Fibroblast of upper back skin (primary cell): Measurements from ENCODE around the gene MTAP.
A peak's percentile ranks its signal among the peaks of the same experiment; 100 is the strongest.

ENCODE experiments used
- DNase-seq: peaks from one replicate; pipeline ENCODE4 v3.0.0-alpha.2; 2013

The MTAP gene

GRCh38 chr9:21806644-21807043, 4.2 kb downstream of the MTAP start:
- no peak for DNase-seq

- peak; percentile 76 for DNase-seq
Measured at GRCh38 chr9:21810388-21810787, 8.0 kb downstream of the MTAP start.

- no peak for DNase-seq
Measured at GRCh38 chr9:21810881-21811280, 8.4 kb downstream of the MTAP start.

- DNase-seq = no peak
Measured at GRCh38 chr9:21811914-21812313, 9.5 kb downstream of the MTAP start.

GRCh38 chr9:21812415-21812814, 10.0 kb downstream of the MTAP start:
- peak; percentile 21 for DNase-seq

GRCh38 chr9:21812946-21813568, 10.6 kb downstream of the MTAP start:
- DNase-seq = peak; percentile 69

GRCh38 chr9:21813575-21814473, 11.4 kb downstream of the MTAP start:
- DNase-seq = peak; percentile 80

GRCh38 chr9:21815643-21816042, 13.2 kb downstream of the MTAP start:
- no peak for DNase-seq

GRCh38 chr9:21817176-21817575, 14.7 kb downstream of the MTAP start:
- DNase-seq = peak; percentile 63

- no peak for DNase-seq
Measured at GRCh38 chr9:21825637-21826036, 23.2 kb downstream of the MTAP start.

- DNase-seq = no peak
Measured at GRCh38 chr9:21828853-21829410, 26.5 kb downstream of the MTAP start.

GRCh38 chr9:21830589-21830988, 28.2 kb downstream of the MTAP start:
- DNase-seq = no peak

- peak; percentile 81 for DNase-seq
Measured at GRCh38 chr9:21831841-21832509, 29.5 kb downstream of the MTAP start.

- DNase-seq = no peak
Measured at GRCh38 chr9:21833090-21833801, 30.8 kb downstream of the MTAP start.

- DNase-seq = peak; percentile 16
Measured at GRCh38 chr9:21835121-21835520, 32.7 kb downstream of the MTAP start.

- peak; percentile 99 for DNase-seq
Measured at GRCh38 chr9:21836437-21837161, 34.2 kb downstream of the MTAP start.

GRCh38 chr9:21837501-21837900, 35.1 kb downstream of the MTAP start:
- no peak for DNase-seq

GRCh38 chr9:21840647-21841046, 38.2 kb downstream of the MTAP start:
- no peak for DNase-seq

GRCh38 chr9:21841133-21841532, 38.7 kb downstream of the MTAP start:
- DNase-seq = no peak

GRCh38 chr9:21848615-21849014, 46.2 kb downstream of the MTAP start:
- no peak for DNase-seq

- DNase-seq = no peak
Measured at GRCh38 chr9:21852754-21853153, 50.3 kb downstream of the MTAP start.

- no peak for DNase-seq
Measured at GRCh38 chr9:21853414-21853813, 51.0 kb downstream of the MTAP start.
